Upper lobe of left lung (tissue), 6 donors: ENCODE measurements around the gene SND1. TPM values are rescaled to one million over a fixed set of nuclear protein-coding genes. Genes with fewer than 3 reads are reported as not detected.
"Not testable (repeated sequence)": the region's sequence is repeated elsewhere in the genome, so short reads cannot be mapped to it uniquely, and the experiment has no call there.

ENCODE experiments used
- ATAC-seq, 2 donors: fragments of 200-7000 bp; cut with Tn5 transposase; one replicate each; pipeline ENCODE4 v1.9.1; 2022; ENCODE audit warnings: mild to moderate bottlenecking in 2 of 2, moderate library complexity in 2 of 2; ENCODE audit not compliant: low FRiP score in 2 of 2
- DNase-seq, 2 donors: peaks; one replicate each; pipeline ENCODE4 v3.0.0-alpha.2; 2019 to 2020
- H3K27ac ChIP-seq, 4 donors: fragments of 200-600 bp; sonication (generic); one replicate each; pipeline ENCODE4 v1.5.1; 2016 to 2019
- H3K27me3 ChIP-seq, 4 donors: fragments of 200-600 bp; sonication (generic); one replicate each; pipeline ENCODE4 v1.5.1; 2017 to 2019
- H3K36me3 ChIP-seq, 4 donors: fragments of 200-600 bp; sonication (generic); one replicate each; pipeline ENCODE4 v1.5.1; 2016 to 2019
- H3K4me1 ChIP-seq, 4 donors: fragments of 200-600 bp; sonication (generic); one replicate each; pipeline ENCODE4 v1.5.1; 2018 to 2019
- H3K4me3 ChIP-seq, 4 donors: fragments of 200-600 bp; sonication (generic); one replicate each; pipeline ENCODE4 v1.5.1; 2017 to 2019; ENCODE audit warnings: mild to moderate bottlenecking in 2 of 4, moderate library complexity in 1 of 4
- H3K9me3 ChIP-seq, 4 donors: fragments of 200-600 bp; sonication (generic); one replicate each; pipeline ENCODE4 v1.5.1; 2018 to 2019
- CTCF ChIP-seq, 6 experiments: fragments of 450-650 bp in 4 of 6; fragments of 200-600 bp in 2 of 6; sonication (generic) in 2 of 6; IDR thresholded peaks; one replicate each; pipeline ENCODE4 v1.5.1; 2016 to 2019; ENCODE audit warnings: antibody characterized with exemption in 6 of 6
- EP300 ChIP-seq, 4 donors: sonication (generic); formaldehyde crosslinking; IDR thresholded peaks; one replicate each; pipeline ENCODE4 v1.5.1; 2017; ENCODE audit warnings: antibody characterized with exemption in 4 of 4, control low read depth in 2 of 4
- POLR2A ChIP-seq, 4 donors: fragments of 450-650 bp; IDR thresholded peaks; one replicate each; pipeline ENCODE4 v1.5.1; 2016 to 2017; ENCODE audit warnings: antibody characterized with exemption in 4 of 4, mild to moderate bottlenecking in 2 of 4
- POLR2AphosphoS5 ChIP-seq, 2 donors: sonication (generic); formaldehyde crosslinking; IDR thresholded peaks; one replicate each; pipeline ENCODE4 v1.5.1; 2017; ENCODE audit warnings: antibody characterized with exemption in 2 of 2
- WGBS, 2 donors: methylation state at CpG; one replicate each; pipeline ENCODE4 v1.1.5; 2017 to 2018; 5-methylcytosine and 5-hydroxymethylcytosine counted together
- total RNA-seq, 6 donors: library from RNA; depleted of rRNA in 4 of 6; stranded (reverse); fragments of >200 nt in 4 of 6; gene quantifications; one replicate each; pipeline versions ENCODE4 v1.1.0 to v1.2.1, GENCODE V29; 2016 to 2021
- donor health status: DM: no; HTN: no; CAD: no; lungs with moderate emphysema.
- donor health status: DM: no; HTN: yes; CAD: no; lungs with severe emphysema.

SND1 gene
- total RNA-seq, 6 donors from 2014 or later = 107 to 167 (median 121) TPM

DNA sequence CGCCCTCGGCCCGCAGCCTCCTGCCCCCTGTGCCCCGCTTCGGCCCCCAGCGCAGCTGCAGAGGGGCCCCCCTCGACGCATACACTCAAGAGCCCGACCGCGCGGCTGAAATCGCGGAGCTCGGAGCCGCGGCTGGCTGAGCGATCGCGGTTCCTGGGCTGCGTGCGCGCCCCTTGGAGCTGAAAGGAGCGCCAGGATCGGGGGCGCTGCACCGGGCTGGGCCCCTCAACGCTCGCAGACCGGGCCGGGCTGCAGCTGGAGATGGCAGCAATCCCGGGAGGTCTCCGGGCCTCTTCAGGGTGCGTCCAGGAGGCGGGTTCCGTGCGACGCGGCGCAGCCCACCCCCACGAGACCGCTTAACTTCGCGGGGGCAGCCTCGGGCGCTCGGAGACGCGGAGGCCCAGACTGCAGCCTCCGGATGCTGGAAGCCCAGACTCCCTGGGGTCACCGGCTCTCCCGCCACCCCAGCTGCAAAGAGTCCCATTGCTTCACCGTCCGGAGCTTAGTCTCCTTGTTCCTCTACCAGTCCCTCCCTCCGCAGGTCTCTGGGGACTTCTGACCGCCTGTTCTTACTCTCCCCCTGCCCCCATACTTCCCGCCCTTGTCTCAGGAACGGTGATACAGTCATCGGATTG, 452.2 kb downstream of the SND1 start:
- DNase-seq (peak in 1 of 2 donors; percentile 85), ATAC-seq (peak in 1 of 2 donors; percentile 38)
- TF ChIP-seq EP300 (IDR thresholded peaks at IDR 0.05) (no peak), POLR2AphosphoS5 (IDR thresholded peaks at IDR 0.05) (no peak), CTCF (IDR thresholded peaks at IDR 0.05) (no peak), POLR2A (IDR thresholded peaks at IDR 0.05) (no peak)
- 3 to 24% methylated on average over 7 to 27 of the region's 59 CpGs for WGBS, 2 donors
- H3K4me3 ChIP-seq = peak overlapping the region in 3 of 4 donors; percentile 23 to 45 (median 40)
- H3K9me3 ChIP-seq = no peaks in the 10 kb centered on the region
- no peaks in the 10 kb centered on the region for H3K36me3 ChIP-seq
- H3K4me1 ChIP-seq = peaks cover 13 to 27% (median 19%) of the 10 kb centered on the region in 4 donors
- H3K27me3 ChIP-seq = peaks cover 0 to 17% (median 6%) of the 10 kb centered on the region in 4 donors
- H3K27ac ChIP-seq = no peak overlapping the region

DNA sequence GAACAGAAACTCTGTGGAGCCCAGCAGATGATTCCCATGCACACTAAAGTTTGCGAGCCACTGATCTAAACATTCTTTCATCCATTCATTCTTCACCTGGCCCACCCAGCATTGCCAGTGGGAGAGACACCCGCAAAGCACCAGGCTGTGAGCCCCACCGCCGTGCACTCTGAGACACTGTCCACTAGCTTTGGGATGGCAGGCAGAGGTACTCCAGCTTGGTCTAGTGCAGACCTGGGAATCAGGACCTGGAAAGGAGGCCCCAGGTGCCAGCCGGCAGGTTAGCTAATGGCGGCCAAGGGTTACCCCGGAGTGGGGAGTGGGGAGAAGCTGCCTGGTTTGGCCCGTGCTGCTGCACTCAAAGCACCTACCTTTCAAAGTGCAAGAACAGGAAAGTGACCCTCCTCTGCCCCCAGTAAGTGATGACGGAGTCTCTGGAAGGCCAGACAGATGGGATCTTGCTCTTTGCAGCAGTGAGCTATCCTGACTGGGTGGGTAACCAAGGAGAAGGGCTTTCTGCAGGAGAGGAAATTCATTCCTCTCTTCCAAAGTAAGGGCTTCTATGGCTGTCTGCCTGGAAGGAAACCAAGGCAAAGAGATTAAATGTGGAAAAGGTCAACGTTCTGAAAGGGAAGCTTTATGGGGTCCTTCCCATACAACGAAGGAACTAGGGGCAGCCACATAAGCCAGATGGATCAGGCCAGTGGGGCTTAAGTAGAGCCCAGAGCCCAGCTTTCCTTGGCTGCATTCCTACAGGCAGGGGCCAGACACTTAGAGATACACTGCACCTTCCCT, 453.4 kb downstream of the SND1 start:
- H3K27ac ChIP-seq = no peak overlapping the region
- H3K36me3 ChIP-seq = no peaks in the 10 kb centered on the region
- WGBS, 2 donors = 88 to 90% methylated on average over 8 to 11 of the region's 11 CpGs
- ATAC-seq = no peak
- H3K9me3 ChIP-seq = no peaks in the 10 kb centered on the region
- no peak for DNase-seq
- no peak overlapping the region for H3K4me3 ChIP-seq
- TF ChIP-seq CTCF (IDR thresholded peaks at IDR 0.05) = no peak
- TF ChIP-seq POLR2AphosphoS5 (IDR thresholded peaks at IDR 0.05) = no peak
- TF ChIP-seq POLR2A (IDR thresholded peaks at IDR 0.05) = no peak
- no peak for TF ChIP-seq EP300 (IDR thresholded peaks at IDR 0.05)
- H3K27me3 ChIP-seq = peaks cover 0 to 17% (median 6%) of the 10 kb centered on the region in 4 donors
- peaks cover 13 to 29% (median 21%) of the 10 kb centered on the region in 4 donors for H3K4me1 ChIP-seq

- no peak overlapping the region for H3K4me3 ChIP-seq
- peaks cover 13 to 30% (median 22%) of the 10 kb centered on the region in 4 donors for H3K4me1 ChIP-seq
- H3K9me3 ChIP-seq = no peaks in the 10 kb centered on the region
- ATAC-seq (no peak), DNase-seq (no peak)
- TF ChIP-seq CTCF (IDR thresholded peaks at IDR 0.05) (no peak), POLR2AphosphoS5 (IDR thresholded peaks at IDR 0.05) (no peak), POLR2A (IDR thresholded peaks at IDR 0.05) (no peak), EP300 (IDR thresholded peaks at IDR 0.05) (no peak)
- WGBS, 2 donors = 9 to 55% methylated on average over 1 of the region's 1 CpG
- peaks cover 0 to 17% (median 6%) of the 10 kb centered on the region in 4 donors for H3K27me3 ChIP-seq
- no peak overlapping the region for H3K27ac ChIP-seq
- no peaks in the 10 kb centered on the region for H3K36me3 ChIP-seq
Measured at GRCh38 chr7:128106821-128107220, 454.8 kb downstream of the SND1 start.

GRCh38 chr7:128107516-128107915, 455.5 kb downstream of the SND1 start:
- DNase-seq = not testable (repeated sequence)

GRCh38 chr7:128108129-128108528, 456.1 kb downstream of the SND1 start:
- Histone ChIP-seq H3K27ac (no peak overlapping the region), H3K27me3 (peaks cover 0 to 17% (median 6%) of the 10 kb centered on the region in 4 donors), H3K9me3 (no peaks in the 10 kb centered on the region), H3K4me1 (peaks cover 13 to 40% (median 24%) of the 10 kb centered on the region in 4 donors), H3K4me3 (no peak overlapping the region), H3K36me3 (no peaks in the 10 kb centered on the region)
- TF ChIP-seq POLR2A (IDR thresholded peaks at IDR 0.05) = no peak
- no peak for TF ChIP-seq POLR2AphosphoS5 (IDR thresholded peaks at IDR 0.05)
- no peak for TF ChIP-seq CTCF (IDR thresholded peaks at IDR 0.05)
- TF ChIP-seq EP300 (IDR thresholded peaks at IDR 0.05) = no peak
- WGBS, 2 donors = 67 to 73% methylated on average over 2 to 3 of the region's 7 CpGs
- DNase-seq = no peak
- no peak for ATAC-seq

More at GRCh38 chr7:128107516-128107915, 455.5 kb downstream of the SND1 start:
- not testable (repeated sequence) for H3K4me3 ChIP-seq, H3K27ac ChIP-seq, H3K9me3 ChIP-seq, H3K36me3 ChIP-seq, ATAC-seq
- H3K4me1 ChIP-seq = peaks cover 13 to 37% (median 24%) of the 10 kb centered on the region in 4 donors
- peaks cover 0 to 17% (median 6%) of the 10 kb centered on the region in 4 donors for H3K27me3 ChIP-seq
- 70 to 94% methylated on average over 5 to 12 of the region's 12 CpGs for WGBS, 2 donors
